IMR-90 (cell line): ENCODE data around the gene DOCK2. TPM values are rescaled to one million over a fixed set of nuclear protein-coding genes. Genes with fewer than 3 reads are reported as not detected.

ENCODE experiments used
- ATAC-seq: fragments of 200-7000 bp; cut with Tn5 transposase; 2 replicates; pipeline ENCODE4 v1.9.1; 2020; ENCODE audit warnings: low read depth, mild to moderate bottlenecking, moderate library complexity
- BruUV-seq: library from RNA; stranded (reverse); fragments of 400-500 nt; replicated peaks from 2 replicates; lab custom pipeline; 2021; lab: Mats Ljungman, UMichigan
- CTCF ChIA-PET: fragments of 300-600 bp; formaldehyde crosslinking; extraction: SDS; loops from one replicate; lab custom pipeline; 2021; ENCODE audit warnings: antibody characterized with exemption; lab: Yijun Ruan, JAX
- POLR2A ChIA-PET: fragments of 300-600 bp; sonication (Branson Sonifier 250); formaldehyde crosslinking; loops from one replicate; lab custom pipeline; 2022; ENCODE audit warnings: antibody characterized with exemption; ENCODE audit not compliant: unreplicated experiment; lab: Charles Lee
- DNase-seq: peaks from one replicate; pipeline ENCODE4 v3.0.0; 2013
- H2AFZ ChIP-seq: replicated peaks from 2 replicates; pipeline ENCODE3; 2013; ENCODE audit warnings: low read length, mild to moderate bottlenecking; ENCODE audit not compliant: poor library complexity
- H2AK5ac ChIP-seq: 2 replicates; pipeline ENCODE4 v1.6.1; 2013; ENCODE audit warnings: low read depth, low read length, inconsistent platforms
- H2AK9ac ChIP-seq: replicated peaks from 2 replicates; pipeline ENCODE3; 2013; ENCODE audit warnings: mild to moderate bottlenecking, low read depth, low read length, moderate library complexity; ENCODE audit not compliant: poor library complexity
- H2BK120ac ChIP-seq: 2 replicates; pipeline ENCODE4 v1.6.1; 2013; ENCODE audit warnings: low read depth, low read length, inconsistent platforms
- H2BK15ac ChIP-seq: 3 replicates; pipeline ENCODE4 v1.6.1; 2013; ENCODE audit warnings: low read depth, low read length, inconsistent platforms
- H2BK20ac ChIP-seq: 2 replicates; pipeline ENCODE4 v1.6.1; 2013; ENCODE audit warnings: low read depth, mild to moderate bottlenecking, inconsistent platforms, low read length, moderate library complexity
- H2BK5ac ChIP-seq: 2 replicates; pipeline ENCODE4 v1.6.1; 2013; ENCODE audit warnings: mild to moderate bottlenecking, low read depth, low read length, inconsistent platforms; ENCODE audit not compliant: poor library complexity, severe bottlenecking
- H3K14ac ChIP-seq: replicated peaks from 2 replicates; pipeline ENCODE4 v1.6.1; 2013; ENCODE audit warnings: low read depth, low read length, inconsistent platforms
- H3K18ac ChIP-seq: 2 replicates; pipeline ENCODE4 v1.6.1; 2013; ENCODE audit warnings: low read depth, low read length, control low read depth
- H3K23ac ChIP-seq: 2 replicates; pipeline ENCODE4 v1.6.1; 2013; ENCODE audit warnings: low read depth, low read length, inconsistent platforms
- H3K27ac ChIP-seq: 2 replicates; pipeline ENCODE4 v1.5.1; 2013; ENCODE audit warnings: mild to moderate bottlenecking, control low read depth, low read length; ENCODE audit not compliant: insufficient read depth
- H3K27me3 ChIP-seq: 2 replicates; pipeline ENCODE4 v1.6.1; 2013; ENCODE audit warnings: low read length; ENCODE audit not compliant: control insufficient read depth, insufficient read depth
- H3K36me3 ChIP-seq: 2 replicates; pipeline ENCODE4 v1.6.1; 2013; ENCODE audit warnings: low read length, mixed read lengths; ENCODE audit not compliant: control insufficient read depth, insufficient read depth
- H3K4ac ChIP-seq: 2 replicates; pipeline ENCODE4 v1.6.1; 2013; ENCODE audit warnings: low read depth, low read length, inconsistent platforms
- H3K4me1 ChIP-seq: 2 replicates; pipeline ENCODE4 v1.6.1; 2013; ENCODE audit warnings: low read length, mixed read lengths; ENCODE audit not compliant: control insufficient read depth, insufficient read depth
- H3K4me2 ChIP-seq: 2 replicates; pipeline ENCODE4 v1.6.1; 2013; ENCODE audit warnings: low read depth, mild to moderate bottlenecking, control low read depth, low read length, moderate library complexity
- H3K4me3 ChIP-seq: 2 replicates; pipeline ENCODE4 v1.5.1; 2013; ENCODE audit warnings: low read depth, mild to moderate bottlenecking, control low read depth, low read length, moderate library complexity; ENCODE audit not compliant: insufficient read depth
- H3K56ac ChIP-seq: 2 replicates; pipeline ENCODE4 v1.6.1; 2013; ENCODE audit warnings: low read length, inconsistent platforms; ENCODE audit not compliant: insufficient read depth; ENCODE audit errors: extremely low read depth
- H3K79me1 ChIP-seq, 2 experiments: 2 replicates each; pipeline ENCODE4 v1.6.1; 2013; ENCODE audit warnings: low read length in 2 of 2, inconsistent platforms in 1 of 2, low read depth in 1 of 2
- H3K9ac ChIP-seq: 2 replicates; pipeline ENCODE4 v1.6.1; 2013; ENCODE audit warnings: low read depth, low read length, control low read depth
- H3K9me1 ChIP-seq: 2 replicates; pipeline ENCODE4 v1.6.1; 2013; ENCODE audit warnings: low read length, inconsistent platforms; ENCODE audit not compliant: insufficient read depth
- H3K9me3 ChIP-seq: 2 replicates; pipeline ENCODE4 v1.6.1; 2013; ENCODE audit warnings: low read length; ENCODE audit not compliant: control insufficient read depth, insufficient read depth
- H4K20me1 ChIP-seq: 2 replicates; pipeline ENCODE4 v1.6.1; 2013; ENCODE audit warnings: low read length, inconsistent platforms; ENCODE audit not compliant: insufficient read depth
- H4K5ac ChIP-seq: 2 replicates; pipeline ENCODE4 v1.6.1; 2013; ENCODE audit warnings: mild to moderate bottlenecking, low read depth, low read length, control low read depth
- H4K8ac ChIP-seq, 2 experiments: 2 replicates each; pipeline ENCODE4 v1.6.1; 2013; ENCODE audit warnings: low read depth in 2 of 2, low read length in 2 of 2, control low read depth in 1 of 2, inconsistent platforms in 1 of 2
- H4K91ac ChIP-seq: 2 replicates; pipeline ENCODE4 v1.6.1; 2013; ENCODE audit warnings: low read depth, low read length, inconsistent platforms; ENCODE audit not compliant: insufficient read depth
- CHD1 ChIP-seq: IDR thresholded peaks from 2 replicates; pipeline ENCODE4 v1.6.1; 2012; ENCODE audit warnings: low read depth, low read length, improper control_type of control experiment
- MAZ ChIP-seq: IDR thresholded peaks from 2 replicates; pipeline ENCODE4 v1.6.1; 2012; ENCODE audit warnings: low read depth, mild to moderate bottlenecking, low read length, improper control_type of control experiment, moderate library complexity, borderline replicate concordance
- NFE2L2 ChIP-seq: fragments of 150-350 bp; IDR thresholded peaks from 2 replicates; pipeline ENCODE4 v1.6.1; 2016; ENCODE audit warnings: low read depth, mild to moderate bottlenecking, low read length
- POLR2A ChIP-seq: IDR thresholded peaks from 2 replicates; pipeline ENCODE4 v1.6.1; 2012; ENCODE audit warnings: mild to moderate bottlenecking, low read depth, low read length
- WGBS, 2 experiments: methylation state at CpG; one replicate each; pipeline versions ENCODE4 v1.1.5 to v1.1.7; 2013; ENCODE audit warnings: missing lambda C conversion rate in 2 of 2; ENCODE audit not compliant: insufficient read length in 1 of 2; ENCODE audit errors: extremely low coverage in 2 of 2; 5-methylcytosine and 5-hydroxymethylcytosine counted together
- dilution Hi-C: fragments of 300-500 bp; cut with HindIII; formaldehyde crosslinking; loops from one replicate; pipeline ENCODE4 v1.14.3; 2018; ENCODE audit warnings: low sequenced_read_pairs; ENCODE audit not compliant: unreplicated experiment
- in situ Hi-C: fragments of 300-500 bp; cut with MboI; formaldehyde crosslinking; loops from 3 replicates; pipeline ENCODE4 v1.14.3; 2019; ENCODE audit warnings: low sequenced_read_pairs, inconsistent platforms, mixed read lengths
- intact Hi-C: fragments of 100-400 bp; cut with micrococcal nuclease; formaldehyde crosslinking; loops from 2 replicates; pipeline ENCODE4 v1.10.0; 2022
- polyA plus RNA-seq, 3 experiments: library from polyadenylated mRNA; depleted of rRNA; stranded (reverse); fragments of >200 nt; gene quantifications; 2 replicates each; pipeline ENCODE4 v1.2.3, GENCODE V29; 2012; ENCODE audit warnings: low replicate concordance in 1 of 3
- total RNA-seq: library from RNA; depleted of rRNA; stranded (reverse); fragments of >200 nt; gene quantifications from 2 replicates; pipeline ENCODE4 v1.2.3, GENCODE V29; 2012

DOCK2 gene
- total and polyA plus RNA-seq, 2 of the 4 experiments (the other 2 are of a cell fraction) = 0.72 to 3.0 TPM

GRCh38 chr5:169836835-169837536 lies 199.9 kb downstream of the DOCK2 start:
- Histone ChIP-seq H3K14ac (no peak overlapping the region), H3K27me3 (no peaks in the 10 kb centered on the region), H3K9me3 (no peaks in the 10 kb centered on the region), H3K9me1 (peaks cover 3% of the 10 kb centered on the region), H3K36me3 (no peaks in the 10 kb centered on the region), H3K9ac (no peak overlapping the region), H4K20me1 (no peaks in the 10 kb centered on the region), H3K18ac (no peak overlapping the region), H2AFZ (no peak overlapping the region), H3K4me3 (no peak overlapping the region), H3K56ac (no peak overlapping the region), H3K4ac (no peak overlapping the region), H4K5ac (no peak overlapping the region), H3K27ac (no peak overlapping the region), H2AK5ac (no peak overlapping the region), H3K23ac (no peak overlapping the region), H2BK20ac (no peak overlapping the region), H4K91ac (no peak overlapping the region), H3K4me1 (no peaks in the 10 kb centered on the region; the same call in 1 of the 2 replicates), H2BK5ac (no peak overlapping the region), H4K8ac (no peak overlapping the region), H2AK9ac (no peak overlapping the region), H2BK120ac (no peak overlapping the region), H2BK15ac (no peak overlapping the region), H3K79me1 (no peaks in the 10 kb centered on the region), H3K4me2 (no peak overlapping the region)
- DNase-seq (no peak), ATAC-seq (no peak)
- no CpG with 5 or more reads among the region's 3 CpGs for WGBS, 2 experiments
- in situ Hi-C loops = no loop called here
- no peak for TF ChIP-seq NFE2L2
- TF ChIP-seq POLR2A = no peak
- TF ChIP-seq MAZ = no peak
- no peak for TF ChIP-seq CHD1
- CTCF ChIA-PET = interaction anchor here (1.0 kb wide), 1 partner anchor 19 kb away, joined by 3 read pairs; no protein-coding TSS in a partner anchor
- no TSS peak for BruUV-seq
- intact Hi-C loops = no loop called here
- POLR2A ChIA-PET = no interaction called here
- dilution Hi-C loops = no loop called here
